K562 (cell line): ENCODE measurements around the gene RABGAP1L. TPM values are rescaled to one million over a fixed set of nuclear protein-coding genes. Genes with fewer than 3 reads are reported as not detected.

ENCODE experiments used
- DIDO1 ChIP-seq: fragments of 450-650 bp; IDR thresholded peaks from 2 replicates; pipeline ENCODE4 v1.6.1; 2016; ENCODE audit warnings: low read depth, missing biosample characterization, missing genetic modification characterization
- FOXK1 ChIP-seq: sonication (generic); formaldehyde crosslinking; IDR thresholded peaks from 2 replicates; pipeline ENCODE4 v1.8.0; 2022; ENCODE audit warnings: missing genetic modification reagents, mild to moderate bottlenecking, borderline replicate concordance
- FOXK2 ChIP-seq, 2 experiments: fragments of 450-650 bp; IDR thresholded peaks in 1 of 2; conservative IDR thresholded peaks in 1 of 2; 2 replicates each; pipeline ENCODE4 v1.6.1; 2016; ENCODE audit warnings: low read depth in 2 of 2, mild to moderate bottlenecking in 1 of 2
- GTF2A2 ChIP-seq: IDR thresholded peaks from 2 replicates; pipeline ENCODE4 v1.6.1; 2016; ENCODE audit warnings: mild to moderate bottlenecking, missing genetic modification characterization, missing compliant biosample characterization
- GTF2B ChIP-seq: IDR thresholded peaks from 2 replicates; pipeline ENCODE4 v1.6.1; 2011; ENCODE audit not compliant: insufficient read length; ENCODE audit errors: extremely low read depth
- HNRNPUL1 ChIP-seq: fragments of 200-400 bp; formaldehyde crosslinking; IDR thresholded peaks from 2 replicates; pipeline ENCODE4 v1.6.1; 2017; ENCODE audit warnings: low read length
- KLF10 ChIP-seq: fragments of 250-450 bp; sonication (Bioruptor Pico); IDR thresholded peaks from 2 replicates; pipeline ENCODE4 v1.6.1; 2021; ENCODE audit warnings: matching md5 sums
- L3MBTL2 ChIP-seq: fragments of 450-650 bp; IDR thresholded peaks from 2 replicates; pipeline ENCODE4 v1.6.1; 2016; ENCODE audit warnings: mild to moderate bottlenecking, moderate library complexity
- MAFK ChIP-seq: IDR thresholded peaks from 2 replicates; pipeline ENCODE4 v1.6.1; 2011; ENCODE audit warnings: low read length, improper control_type of control experiment
- SLC30A9 ChIP-seq: fragments of 250-450 bp; sonication (Bioruptor Pico); IDR thresholded peaks from 2 replicates; pipeline ENCODE4 v1.8.0; 2022; ENCODE audit warnings: mild to moderate bottlenecking, moderate library complexity
- SMAD3 ChIP-seq: fragments of 450-650 bp; formaldehyde crosslinking; conservative IDR thresholded peaks from 2 replicates; pipeline ENCODE4 v1.4.0; 2020; ENCODE audit warnings: mild to moderate bottlenecking
- WHSC1 ChIP-seq: IDR thresholded peaks from one replicate; pipeline ENCODE4 v1.6.1; 2012; ENCODE audit warnings: low read length, control low read depth, inconsistent platforms
- ZNF12 ChIP-seq: sonication (generic); formaldehyde crosslinking; IDR thresholded peaks from 2 replicates; pipeline ENCODE4 v1.4.0; 2020; ENCODE audit warnings: mild to moderate bottlenecking, missing genetic modification reagents
- ZNF274 ChIP-seq: IDR thresholded peaks from 2 replicates; pipeline ENCODE4 v1.6.1; 2011; ENCODE audit warnings: low read depth, mild to moderate bottlenecking, low read length, moderate library complexity, borderline replicate concordance
- ZNF431 ChIP-seq: sonication (generic); formaldehyde crosslinking; IDR thresholded peaks from 2 replicates; pipeline ENCODE4 v1.8.0; 2022; ENCODE audit warnings: mild to moderate bottlenecking, missing genetic modification reagents
- ZNF696 ChIP-seq: fragments of 250-450 bp; sonication (Bioruptor Pico); conservative IDR thresholded peaks from 2 replicates; pipeline ENCODE4 v1.4.0; 2020; ENCODE audit warnings: mild to moderate bottlenecking, moderate library complexity
- ZNF764 ChIP-seq: fragments of 250-450 bp; sonication (Bioruptor Pico); IDR thresholded peaks from 2 replicates; pipeline ENCODE4 v1.4.0; 2020; ENCODE audit warnings: low read depth, mild to moderate bottlenecking, moderate library complexity
- ZNF766 ChIP-seq: fragments of 200-800 bp; sonication (Bioruptor generic); conservative IDR thresholded peaks from 2 replicates; pipeline ENCODE4 v1.6.1; 2016; ENCODE audit warnings: missing genetic modification characterization, missing compliant biosample characterization
- ZNF785 ChIP-seq: fragments of 250-450 bp; sonication (Bioruptor Pico); IDR thresholded peaks from 2 replicates; pipeline ENCODE4 v1.4.0; 2020; ENCODE audit warnings: mild to moderate bottlenecking
- polyA plus RNA-seq, 8 experiments: library from polyadenylated mRNA; depleted of rRNA in 4 of 8; stranded (reverse) in 5 of 8; unstranded in 3 of 8; fragments of >200 nt; fragmentation: Nextera tagmentation in 2 of 8; fragmentation: Illumina TruSeq in 1 of 8; extraction: Ambion mirVana in 2 of 8; extraction: Trizol in 1 of 8; gene quantifications; 2 replicates each; pipeline versions ENCODE4 v1.2.1 to v1.2.3, GENCODE V29; 2011 to 2014; ENCODE audit warnings: inconsistent platforms in 1 of 8, missing spikeins in 1 of 8
- total RNA-seq, 7 experiments: library from RNA; depleted of rRNA in 6 of 7; stranded (reverse); fragments of >200 nt in 6 of 7; fragmentation: Illumina TruSeq in 2 of 7; extraction: Trizol in 2 of 7; gene quantifications; 2 replicates each; pipeline versions ENCODE4 v1.2.1 to v1.2.3, GENCODE V29; 2011 to 2021; ENCODE audit warnings: low replicate concordance in 1 of 7
- TF ChIP-seq, protein P1 (sequence below): sonication (generic); formaldehyde crosslinking; IDR thresholded peaks from 2 replicates; pipeline ENCODE4 v1.9.0; 2022; ENCODE audit warnings: mild to moderate bottlenecking, missing genetic modification reagents
- TF ChIP-seq, protein P2 (sequence below): fragments of 450-650 bp; formaldehyde crosslinking; conservative IDR thresholded peaks from 2 replicates; pipeline ENCODE4 v1.4.0; 2022; ENCODE audit warnings: mild to moderate bottlenecking, missing genetic modification characterization
- TF ChIP-seq, protein P3 (sequence below): fragments of 450-650 bp; IDR thresholded peaks from 2 replicates; pipeline ENCODE4 v1.6.1; 2016
- TF ChIP-seq, protein P4 (sequence below), 3 experiments: fragments of 200-800 bp in 1 of 3; sonication (Bioruptor generic) in 1 of 3; sonication (generic) in 1 of 3; formaldehyde crosslinking in 1 of 3; IDR thresholded peaks; 2 replicates each; pipeline versions ENCODE4 v1.6.1 to v1.8.0; 2016 to 2022; ENCODE audit warnings: mild to moderate bottlenecking in 2 of 3, missing compliant biosample characterization in 2 of 3, missing genetic modification characterization in 2 of 3, missing genetic modification reagents in 1 of 3

The RABGAP1L gene
- total and polyA plus RNA-seq, 9 of the 15 experiments (the other 6 are each of a cell fraction or from before 2014, with no cell fraction given): 16.5 to 44.9 (median 26.7) TPM

GRCh38 chr1:174166530-174167264 lies 7.4 kb downstream of the RABGAP1L start (continued):
- TF ChIP-seq, protein P1, sequence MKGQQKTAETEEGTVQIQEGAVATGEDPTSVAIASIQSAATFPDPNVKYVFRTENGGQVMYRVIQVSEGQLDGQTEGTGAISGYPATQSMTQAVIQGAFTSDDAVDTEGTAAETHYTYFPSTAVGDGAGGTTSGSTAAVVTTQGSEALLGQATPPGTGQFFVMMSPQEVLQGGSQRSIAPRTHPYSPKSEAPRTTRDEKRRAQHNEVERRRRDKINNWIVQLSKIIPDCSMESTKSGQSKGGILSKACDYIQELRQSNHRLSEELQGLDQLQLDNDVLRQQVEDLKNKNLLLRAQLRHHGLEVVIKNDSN (CRISPR knock-in tag): no peak
- peak; percentile 96 for TF ChIP-seq MAFK
- TF ChIP-seq HNRNPUL1: no peak
- no peak for TF ChIP-seq KLF10 (CRISPR knock-in tag)
- TF ChIP-seq ZNF785 (CRISPR knock-in tag): no peak
- TF ChIP-seq, protein P2, sequence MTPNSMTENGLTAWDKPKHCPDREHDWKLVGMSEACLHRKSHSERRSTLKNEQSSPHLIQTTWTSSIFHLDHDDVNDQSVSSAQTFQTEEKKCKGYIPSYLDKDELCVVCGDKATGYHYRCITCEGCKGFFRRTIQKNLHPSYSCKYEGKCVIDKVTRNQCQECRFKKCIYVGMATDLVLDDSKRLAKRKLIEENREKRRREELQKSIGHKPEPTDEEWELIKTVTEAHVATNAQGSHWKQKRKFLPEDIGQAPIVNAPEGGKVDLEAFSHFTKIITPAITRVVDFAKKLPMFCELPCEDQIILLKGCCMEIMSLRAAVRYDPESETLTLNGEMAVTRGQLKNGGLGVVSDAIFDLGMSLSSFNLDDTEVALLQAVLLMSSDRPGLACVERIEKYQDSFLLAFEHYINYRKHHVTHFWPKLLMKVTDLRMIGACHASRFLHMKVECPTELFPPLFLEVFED (CRISPR knock-in tag): peak; percentile 73; the same call in 1 of the 2 replicates
- TF ChIP-seq ZNF764 (CRISPR knock-in tag): no peak
- no peak for TF ChIP-seq GTF2B
- TF ChIP-seq ZNF696: no peak
- TF ChIP-seq, protein P3, sequence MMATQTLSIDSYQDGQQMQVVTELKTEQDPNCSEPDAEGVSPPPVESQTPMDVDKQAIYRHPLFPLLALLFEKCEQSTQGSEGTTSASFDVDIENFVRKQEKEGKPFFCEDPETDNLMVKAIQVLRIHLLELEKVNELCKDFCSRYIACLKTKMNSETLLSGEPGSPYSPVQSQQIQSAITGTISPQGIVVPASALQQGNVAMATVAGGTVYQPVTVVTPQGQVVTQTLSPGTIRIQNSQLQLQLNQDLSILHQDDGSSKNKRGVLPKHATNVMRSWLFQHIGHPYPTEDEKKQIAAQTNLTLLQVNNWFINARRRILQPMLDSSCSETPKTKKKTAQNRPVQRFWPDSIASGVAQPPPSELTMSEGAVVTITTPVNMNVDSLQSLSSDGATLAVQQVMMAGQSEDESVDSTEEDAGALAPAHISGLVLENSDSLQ: peak; percentile 39; the same call in 1 of the 2 replicates
- peak; percentile 98 for TF ChIP-seq L3MBTL2
- TF ChIP-seq, protein P4, sequence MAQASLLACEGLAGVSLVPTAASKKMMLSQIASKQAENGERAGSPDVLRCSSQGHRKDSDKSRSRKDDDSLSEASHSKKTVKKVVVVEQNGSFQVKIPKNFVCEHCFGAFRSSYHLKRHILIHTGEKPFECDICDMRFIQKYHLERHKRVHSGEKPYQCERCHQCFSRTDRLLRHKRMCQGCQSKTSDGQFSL (CRISPR knock-in tag; IDR thresholded peaks at IDR 0.05): no peak
- TF ChIP-seq, protein P4 (tag; IDR thresholded peaks at IDR 0.05): no peak; a peak in 1 of 4 replicates
- TF ChIP-seq FOXK2 (conservative IDR thresholded peaks at IDR 0.05 in 1 of 2, IDR thresholded peaks at IDR 0.05 in 1 of 2; ENCODE audit: low read depth in 2 of 2): peak; percentile 63 to 70; a peak in 3 of 4 replicates
- no peak for TF ChIP-seq ZNF274
- TF ChIP-seq ZNF12: no peak
- TF ChIP-seq ZNF431 (CRISPR knock-in tag): no peak
- peak; percentile 80; the same call in 1 of the 2 replicates for TF ChIP-seq ZNF766 (CRISPR knock-in tag)
- TF ChIP-seq SLC30A9 (CRISPR knock-in tag): no peak
- TF ChIP-seq FOXK1 (CRISPR knock-in tag): no peak
- no peak for TF ChIP-seq GTF2A2 (tag)
- peak; percentile 52; the same call in 1 of the 2 replicates for TF ChIP-seq SMAD3
- no peak for TF ChIP-seq DIDO1
- no peak for TF ChIP-seq WHSC1
